K562 (cell line): ENCODE data around the gene YTHDF1. TPM values are rescaled to one million over a fixed set of nuclear protein-coding genes. Genes with fewer than 3 reads are reported as not detected.

ENCODE experiments used
- ATAC-seq: fragments of 200-7000 bp; cut with Tn5 transposase; 3 replicates; pipeline ENCODE4 v1.9.1; 2020; ENCODE audit warnings: moderate library complexity
- BruUV-seq: library from RNA; stranded (reverse); fragments of 400-500 nt; replicated peaks from 2 replicates; lab custom pipeline; 2021; lab: Mats Ljungman, UMichigan
- CTCF ChIA-PET: fragments of 300-600 bp; formaldehyde crosslinking; extraction: SDS; loops from one replicate; lab custom pipeline; 2021; ENCODE audit warnings: low intra/inter-chr PET ratio; lab: Yijun Ruan, JAX
- POLR2A ChIA-PET: fragments of 300-600, 350-650 bp; sonication (Branson Sonifier 250); formaldehyde crosslinking; extraction: SDS; loops from one replicate; lab custom pipeline; 2021; ENCODE audit warnings: antibody characterized with exemption, inconsistent platforms; lab: Yijun Ruan, JAX
- DNase-seq, 4 experiments: peaks; one replicate each; pipeline versions ENCODE4 v3.0.0 to v3.0.0-alpha.2; 2011 to 2018; ENCODE audit warnings: low spot score in 3 of 4, mixed read lengths in 3 of 4; ENCODE audit errors: extremely low read depth in 1 of 4
- FAIRE-seq: peaks from 2 replicates; lab custom pipeline; 2011; peaks lifted over from hg19 to GRCh38; lab: Jason Lieb, UNC
- H2AFZ ChIP-seq: 2 replicates; pipeline ENCODE4 v1.6.0; 2011; ENCODE audit warnings: low read depth, low read length, control low read depth, inconsistent platforms
- H3K27ac ChIP-seq: fragments of 200-600 bp; 3 replicates; pipeline ENCODE4 v1.8.0; 2011; ENCODE audit warnings: low read depth, mild to moderate bottlenecking, control low read depth, inconsistent platforms, low read length, moderate library complexity, mixed read lengths; ENCODE audit errors: extremely low read depth
- H3K27me3 ChIP-seq, 2 experiments: fragments of 300-600 bp in 1 of 2; 2 replicates in 1 of 2; 3 replicates in 1 of 2; pipeline versions ENCODE4 v1.6.0 to v1.8.0; 2011; ENCODE audit warnings: inconsistent platforms in 2 of 2, low read length in 2 of 2, mild to moderate bottlenecking in 1 of 2, mixed read lengths in 1 of 2, moderate library complexity in 1 of 2; ENCODE audit not compliant: control insufficient read depth in 2 of 2, insufficient read depth in 2 of 2
- H3K36me3 ChIP-seq: fragments of 300-600 bp; 3 replicates; pipeline ENCODE4 v1.8.0; 2011; ENCODE audit warnings: mild to moderate bottlenecking, low read length, inconsistent platforms; ENCODE audit not compliant: control insufficient read depth, insufficient read depth
- H3K4me1 ChIP-seq, 2 experiments: fragments of 200-600 bp in 1 of 2; replicated peaks in 1 of 2; 2 replicates in 1 of 2; 3 replicates in 1 of 2; pipeline versions ENCODE4 v1.5.1 to v1.8.0; 2011; ENCODE audit warnings: inconsistent platforms in 2 of 2, low read length in 2 of 2, mild to moderate bottlenecking in 1 of 2, mixed read lengths in 1 of 2, moderate library complexity in 1 of 2; ENCODE audit not compliant: control insufficient read depth in 2 of 2, insufficient read depth in 2 of 2
- H3K4me2 ChIP-seq: 2 replicates; pipeline ENCODE4 v1.6.1; 2011; ENCODE audit warnings: low read length, control low read depth, inconsistent platforms, mixed read lengths; ENCODE audit not compliant: insufficient read depth
- H3K4me3 ChIP-seq: fragments of 200-600 bp; sonication (generic), shearing (Covaris generic); 2 replicates; pipeline ENCODE4 v1.5.1; 2016; ENCODE audit warnings: control low read depth, inconsistent platforms
- H3K79me2 ChIP-seq: fragments of 200-600 bp; 3 replicates; pipeline ENCODE4 v1.8.0; 2011; ENCODE audit warnings: low read length, inconsistent platforms; ENCODE audit not compliant: control insufficient read depth, insufficient read depth
- H3K9ac ChIP-seq, 2 experiments: 2 replicates each; pipeline versions ENCODE4 v1.6.0 to v1.6.1; 2011; ENCODE audit warnings: low read depth in 2 of 2, low read length in 2 of 2, control low read depth in 1 of 2, inconsistent platforms in 1 of 2, mild to moderate bottlenecking in 1 of 2, mixed read lengths in 1 of 2; ENCODE audit not compliant: insufficient read depth in 1 of 2
- H3K9me1 ChIP-seq: one replicate; pipeline ENCODE4 v1.6.0; 2011; ENCODE audit warnings: inconsistent platforms, mild to moderate bottlenecking, low read length, moderate library complexity; ENCODE audit not compliant: control insufficient read depth, insufficient read depth
- H3K9me3 ChIP-seq: replicated peaks from 2 replicates; pipeline ENCODE4 v1.5.1; 2011; ENCODE audit warnings: low read depth, low read length, inconsistent platforms; ENCODE audit not compliant: control insufficient read depth, insufficient read depth
- H4K20me1 ChIP-seq: replicated peaks from 2 replicates; pipeline ENCODE4 v1.6.1; 2011; ENCODE audit warnings: low read length, inconsistent platforms, mixed read lengths; ENCODE audit not compliant: control insufficient read depth, insufficient read depth
- CTCF ChIP-seq, 3 experiments: IDR thresholded peaks in 2 of 3; conservative IDR thresholded peaks in 1 of 3; 2 replicates each; pipeline ENCODE4 v1.5.1; 2011 to 2012; ENCODE audit warnings: low read length in 3 of 3, mild to moderate bottlenecking in 3 of 3, control low read depth in 2 of 3, improper control_type of control experiment in 1 of 3, inconsistent platforms in 1 of 3, low read depth in 1 of 3, mixed read lengths in 1 of 3, moderate library complexity in 1 of 3; ENCODE audit not compliant: insufficient read depth in 2 of 3
- FOXM1 ChIP-seq, 2 experiments: fragments of 450-650 bp in 1 of 2; sonication (generic) in 1 of 2; formaldehyde crosslinking in 1 of 2; IDR thresholded peaks; 2 replicates each; pipeline versions ENCODE4 v1.6.1 to v1.9.0; 2017 to 2022; ENCODE audit warnings: low read depth in 2 of 2, mild to moderate bottlenecking in 2 of 2, missing genetic modification reagents in 1 of 2, moderate library complexity in 1 of 2
- NFYB ChIP-seq: IDR thresholded peaks from 2 replicates; pipeline ENCODE4 v1.6.1; 2011; ENCODE audit warnings: mild to moderate bottlenecking, moderate library complexity; ENCODE audit not compliant: insufficient read length; ENCODE audit errors: extremely low read depth
- NR2C2 ChIP-seq, 2 experiments: fragments of 200-800 bp in 1 of 2; sonication (Bioruptor generic) in 1 of 2; sonication (generic) in 1 of 2; formaldehyde crosslinking in 1 of 2; IDR thresholded peaks; 2 replicates each; pipeline versions ENCODE4 v1.6.1 to v1.8.0; 2016 to 2022; ENCODE audit warnings: mild to moderate bottlenecking in 1 of 2, missing compliant biosample characterization in 1 of 2, missing genetic modification characterization in 1 of 2, missing genetic modification reagents in 1 of 2
- ZNF41 ChIP-seq: fragments of 250-450 bp; sonication (Bioruptor Pico); conservative IDR thresholded peaks from 2 replicates; pipeline ENCODE4 v1.4.0; 2020; ENCODE audit warnings: mild to moderate bottlenecking
- ZNF785 ChIP-seq: fragments of 250-450 bp; sonication (Bioruptor Pico); IDR thresholded peaks from 2 replicates; pipeline ENCODE4 v1.4.0; 2020; ENCODE audit warnings: mild to moderate bottlenecking
- WGBS: fragments of 100-300 bp; shearing (Covaris generic); methylation state at CpG from one replicate; pipeline ENCODE4 v1.1.6; 2016; ENCODE audit warnings: low coverage, mixed read lengths; ENCODE audit not compliant: insufficient coverage; ENCODE audit errors: missing lambda C conversion rate; 5-methylcytosine and 5-hydroxymethylcytosine counted together
- in situ Hi-C: fragments of 300-500 bp; cut with MboI; formaldehyde crosslinking; loops from 4 replicates; pipeline ENCODE4 v1.15.0; 2018; ENCODE audit warnings: inconsistent platforms, mixed read lengths
- intact Hi-C: fragments of 100-400 bp; cut with micrococcal nuclease; formaldehyde crosslinking; loops from 2 replicates; pipeline ENCODE4 v1.14.2; 2022
- polyA plus RNA-seq, 8 experiments: library from polyadenylated mRNA; depleted of rRNA in 4 of 8; stranded (reverse) in 5 of 8; unstranded in 3 of 8; fragments of >200 nt; fragmentation: Nextera tagmentation in 2 of 8; fragmentation: Illumina TruSeq in 1 of 8; extraction: Ambion mirVana in 2 of 8; extraction: Trizol in 1 of 8; gene quantifications; 2 replicates each; pipeline versions ENCODE4 v1.2.1 to v1.2.3, GENCODE V29; 2011 to 2014; ENCODE audit warnings: inconsistent platforms in 1 of 8, missing spikeins in 1 of 8
- total RNA-seq, 7 experiments: library from RNA; depleted of rRNA in 6 of 7; stranded (reverse); fragments of >200 nt in 6 of 7; fragmentation: Illumina TruSeq in 2 of 7; extraction: Trizol in 2 of 7; gene quantifications; 2 replicates each; pipeline versions ENCODE4 v1.2.1 to v1.2.3, GENCODE V29; 2011 to 2021; ENCODE audit warnings: low replicate concordance in 1 of 7
- TF ChIP-seq, protein P1 (sequence below): fragments of 450-650 bp; IDR thresholded peaks from 2 replicates; pipeline ENCODE4 v1.6.1; 2016; ENCODE audit warnings: antibody characterized with exemption
- TF ChIP-seq, protein P2 (sequence below): fragments of 200-800 bp; sonication (Bioruptor generic); IDR thresholded peaks from 2 replicates; pipeline ENCODE4 v1.6.1; 2017; ENCODE audit warnings: missing genetic modification characterization, missing compliant biosample characterization
- TF ChIP-seq, protein P3 (sequence below), 2 experiments: fragments of 150-350 bp in 1 of 2; IDR thresholded peaks; 2 replicates each; pipeline ENCODE4 v1.6.1; 2012 to 2016; ENCODE audit warnings: low read depth in 2 of 2, low read length in 2 of 2, mild to moderate bottlenecking in 1 of 2, moderate library complexity in 1 of 2

The YTHDF1 gene
- total and polyA plus RNA-seq, 9 of the 15 experiments (the other 6 are each of a cell fraction or from before 2014, with no cell fraction given), result 10.1 to 42.4 (median 27.8) TPM

GRCh38 chr20:63224412-63225081, 8.6 kb upstream of the YTHDF1 start:
- no peaks in the 10 kb centered on the region for H3K9me1 ChIP-seq
- no peaks in the 10 kb centered on the region for H3K9me3 ChIP-seq
- no TSS peak for BruUV-seq
- H3K4me1 ChIP-seq, result peaks cover 0 to 22% of the 10 kb centered on the region in 2 experiments; a peak in 1 of 5 replicates
- ChIA-PET POLR2A (interaction anchor here (0.7 to 1.1 kb wide), 5 partner anchors 9 to 243 kb away, joined by 3 to 5 read pairs (median 3); partner anchors contain the start of genes ARFGAP1 and NKAIN4), CTCF (interaction anchor here (0.7 kb wide), 1 partner anchor 35 kb away, joined by 3 read pairs; no protein-coding TSS in a partner anchor)
- FAIRE-seq, result no peak
- intact Hi-C loops (loop anchor here (5.0 kb wide), 2 partner anchors 68 to 158 kb away; partner anchors contain the start of gene COL20A1), in situ Hi-C loops (no loop called here)
- DNase-seq, result peak; percentile 47 to 57 (median 56)
- WGBS, result 9% methylated on average over 14 of the region's 16 CpGs
- no peaks in the 10 kb centered on the region for H3K36me3 ChIP-seq
- no peak overlapping the region for H3K4me2 ChIP-seq
- H3K27ac ChIP-seq, result no peak overlapping the region
- H2AFZ ChIP-seq, result no peak overlapping the region
- H4K20me1 ChIP-seq, result no peaks in the 10 kb centered on the region
- ATAC-seq, result peak; percentile 85
- H3K79me2 ChIP-seq, result no peaks in the 10 kb centered on the region
- H3K27me3 ChIP-seq, result peaks cover 11 to 47% of the 10 kb centered on the region in 2 experiments
- H3K4me3 ChIP-seq, result no peak overlapping the region
- peak overlapping the region in 1 of 2 experiments; percentile 15; a peak in 1 of 4 replicates for H3K9ac ChIP-seq
- TF ChIP-seq, protein P1, sequence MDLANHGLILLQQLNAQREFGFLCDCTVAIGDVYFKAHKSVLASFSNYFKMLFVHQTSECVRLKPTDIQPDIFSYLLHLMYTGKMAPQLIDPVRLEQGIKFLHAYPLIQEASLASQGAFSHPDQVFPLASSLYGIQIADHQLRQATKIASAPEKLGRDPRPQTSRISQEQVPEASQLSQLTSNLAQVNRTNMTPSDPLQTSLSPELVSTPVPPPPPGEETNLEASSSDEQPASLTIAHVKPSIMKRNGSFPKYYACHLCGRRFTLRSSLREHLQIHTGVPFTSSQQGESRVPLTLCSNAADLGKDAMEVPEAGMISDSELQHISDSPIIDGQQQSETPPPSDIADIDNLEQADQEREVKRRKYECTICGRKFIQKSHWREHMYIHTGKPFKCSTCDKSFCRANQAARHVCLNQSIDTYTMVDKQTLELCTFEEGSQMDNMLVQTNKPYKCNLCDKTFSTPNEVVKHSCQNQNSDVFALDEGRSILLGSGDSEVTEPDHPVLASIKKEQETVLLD, result no peak
- TF ChIP-seq NFYB, result no peak
- TF ChIP-seq ZNF41 (CRISPR knock-in tag), result no peak
- peak; percentile 20 to 51 (median 23); a peak in 4 of 6 replicates for TF ChIP-seq CTCF (IDR thresholded peaks at IDR 0.05 in 2 of 3, conservative IDR thresholded peaks at IDR 0.05 in 1 of 3; ENCODE audit: insufficient read depth in 2 of 3, low read depth in 1 of 3, low read length in 3 of 3)
- TF ChIP-seq, protein P2, sequence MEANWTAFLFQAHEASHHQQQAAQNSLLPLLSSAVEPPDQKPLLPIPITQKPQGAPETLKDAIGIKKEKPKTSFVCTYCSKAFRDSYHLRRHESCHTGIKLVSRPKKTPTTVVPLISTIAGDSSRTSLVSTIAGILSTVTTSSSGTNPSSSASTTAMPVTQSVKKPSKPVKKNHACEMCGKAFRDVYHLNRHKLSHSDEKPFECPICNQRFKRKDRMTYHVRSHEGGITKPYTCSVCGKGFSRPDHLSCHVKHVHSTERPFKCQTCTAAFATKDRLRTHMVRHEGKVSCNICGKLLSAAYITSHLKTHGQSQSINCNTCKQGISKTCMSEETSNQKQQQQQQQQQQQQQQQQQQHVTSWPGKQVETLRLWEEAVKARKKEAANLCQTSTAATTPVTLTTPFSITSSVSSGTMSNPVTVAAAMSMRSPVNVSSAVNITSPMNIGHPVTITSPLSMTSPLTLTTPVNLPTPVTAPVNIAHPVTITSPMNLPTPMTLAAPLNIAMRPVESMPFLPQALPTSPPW (CRISPR knock-in tag), result no peak
- no peak for TF ChIP-seq FOXM1 (IDR thresholded peaks at IDR 0.05; ENCODE audit: low read depth)
- no peak for TF ChIP-seq FOXM1 (CRISPR knock-in tag; IDR thresholded peaks at IDR 0.05; ENCODE audit: low read depth)
- no peak for TF ChIP-seq NR2C2 (CRISPR knock-in tag; IDR thresholded peaks at IDR 0.05)
- TF ChIP-seq NR2C2 (tag; IDR thresholded peaks at IDR 0.05), result no peak
- no peak for TF ChIP-seq ZNF785
- TF ChIP-seq, protein P3, sequence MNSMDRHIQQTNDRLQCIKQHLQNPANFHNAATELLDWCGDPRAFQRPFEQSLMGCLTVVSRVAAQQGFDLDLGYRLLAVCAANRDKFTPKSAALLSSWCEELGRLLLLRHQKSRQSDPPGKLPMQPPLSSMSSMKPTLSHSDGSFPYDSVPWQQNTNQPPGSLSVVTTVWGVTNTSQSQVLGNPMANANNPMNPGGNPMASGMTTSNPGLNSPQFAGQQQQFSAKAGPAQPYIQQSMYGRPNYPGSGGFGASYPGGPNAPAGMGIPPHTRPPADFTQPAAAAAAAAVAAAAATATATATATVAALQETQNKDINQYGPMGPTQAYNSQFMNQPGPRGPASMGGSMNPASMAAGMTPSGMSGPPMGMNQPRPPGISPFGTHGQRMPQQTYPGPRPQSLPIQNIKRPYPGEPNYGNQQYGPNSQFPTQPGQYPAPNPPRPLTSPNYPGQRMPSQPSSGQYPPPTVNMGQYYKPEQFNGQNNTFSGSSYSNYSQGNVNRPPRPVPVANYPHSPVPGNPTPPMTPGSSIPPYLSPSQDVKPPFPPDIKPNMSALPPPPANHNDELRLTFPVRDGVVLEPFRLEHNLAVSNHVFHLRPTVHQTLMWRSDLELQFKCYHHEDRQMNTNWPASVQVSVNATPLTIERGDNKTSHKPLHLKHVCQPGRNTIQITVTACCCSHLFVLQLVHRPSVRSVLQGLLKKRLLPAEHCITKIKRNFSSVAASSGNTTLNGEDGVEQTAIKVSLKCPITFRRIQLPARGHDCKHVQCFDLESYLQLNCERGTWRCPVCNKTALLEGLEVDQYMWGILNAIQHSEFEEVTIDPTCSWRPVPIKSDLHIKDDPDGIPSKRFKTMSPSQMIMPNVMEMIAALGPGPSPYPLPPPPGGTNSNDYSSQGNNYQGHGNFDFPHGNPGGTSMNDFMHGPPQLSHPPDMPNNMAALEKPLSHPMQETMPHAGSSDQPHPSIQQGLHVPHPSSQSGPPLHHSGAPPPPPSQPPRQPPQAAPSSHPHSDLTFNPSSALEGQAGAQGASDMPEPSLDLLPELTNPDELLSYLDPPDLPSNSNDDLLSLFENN (IDR thresholded peaks at IDR 0.05; ENCODE audit: low read depth in 2 of 2, low read length in 2 of 2), result no peak
